GM21576 (cell line): Measurements from ENCODE around the gene PALLD.
"Not testable (repeated sequence)": the region's sequence is repeated elsewhere in the genome, so short reads cannot be mapped to it uniquely, and the experiment has no call there.

Source experiments
- ATAC-seq: cut with Tn5 transposase; IDR thresholded peaks from one replicate; pipeline ENCODE4 v1.9.1; 2021; ENCODE audit warnings: mild to moderate bottlenecking, moderate library complexity; ENCODE audit not compliant: unreplicated experiment

The PALLD gene

DNA sequence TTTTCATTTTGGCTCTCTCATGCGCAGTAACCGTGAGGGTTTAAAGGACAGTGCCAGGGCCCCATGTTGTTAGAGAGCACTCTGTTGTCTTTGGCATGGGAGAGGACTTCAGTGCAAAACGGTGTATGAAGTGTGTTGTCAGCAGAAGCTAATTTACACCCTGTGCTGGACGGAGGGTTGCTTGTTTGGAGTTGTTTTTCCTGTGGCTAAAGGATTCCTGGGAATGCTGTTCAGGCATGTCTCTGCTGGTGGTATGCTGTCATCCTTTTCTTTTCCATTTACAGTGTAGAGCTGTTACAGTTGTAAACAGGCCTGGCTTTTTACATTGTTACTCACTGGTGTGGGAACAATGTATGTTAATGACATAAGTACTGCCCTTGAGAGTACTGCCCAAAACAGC is 306.9 kb downstream of the PALLD start:
- no peak for ATAC-seq

DNA sequence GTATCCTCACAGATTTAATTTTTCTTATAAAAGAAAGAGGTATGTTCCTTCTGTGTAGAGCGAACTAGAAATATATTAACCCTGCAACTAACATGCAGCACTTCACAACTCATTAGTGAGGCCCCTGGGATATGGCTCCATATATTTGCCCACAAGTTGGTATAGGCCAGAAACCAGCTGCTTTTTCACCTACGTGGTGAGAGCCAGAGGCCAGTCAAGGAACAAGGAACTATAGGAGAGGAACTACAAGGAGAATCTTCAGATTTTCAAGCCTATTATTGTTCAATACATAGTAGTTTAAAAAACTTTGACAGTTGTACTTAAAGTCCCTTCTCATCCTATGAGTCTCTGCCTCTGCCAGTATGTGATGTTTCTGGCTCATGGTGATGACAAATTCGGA is 307.3 kb downstream of the PALLD start:
- ATAC-seq = no peak

DNA sequence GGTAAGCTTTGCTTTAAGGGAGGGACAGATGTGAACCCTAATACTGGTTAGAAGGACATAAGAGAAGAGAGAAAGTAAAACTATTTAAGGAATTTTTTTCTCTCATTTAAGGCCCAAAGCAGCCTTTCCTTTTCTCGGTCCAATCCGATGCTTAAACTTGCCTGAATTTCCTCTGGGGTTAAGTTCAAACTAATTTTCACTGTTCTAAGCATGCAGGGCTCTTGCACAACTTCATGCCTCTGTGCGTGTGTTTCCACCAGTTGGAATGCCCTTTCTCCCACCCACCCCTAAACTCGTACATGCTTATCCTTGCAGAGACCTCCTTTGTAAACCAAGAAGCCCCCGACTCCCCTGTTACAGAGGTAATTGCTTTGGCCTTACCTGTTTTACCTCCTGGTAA is 308.5 kb downstream of the PALLD start:
- ATAC-seq = no peak

DNA sequence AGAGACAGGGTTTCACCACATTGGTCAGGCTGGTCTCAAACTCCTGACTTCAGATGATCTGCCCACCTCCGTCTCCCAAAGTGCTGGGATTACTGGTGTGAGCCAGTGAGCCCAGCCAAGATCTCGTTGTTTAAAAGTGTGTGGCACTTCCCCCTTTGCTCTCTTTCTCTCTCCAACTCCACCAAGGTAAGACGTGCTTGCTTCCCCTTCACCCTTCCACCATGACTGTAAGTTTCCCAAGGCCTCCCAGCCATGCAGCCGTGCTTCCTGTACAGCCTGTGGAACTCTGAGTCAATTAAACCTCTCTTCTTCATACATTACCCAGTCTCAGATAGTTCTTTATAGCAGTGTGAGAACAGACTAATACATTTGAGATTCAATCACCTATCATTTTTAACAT is 309.4 kb downstream of the PALLD start:
- not testable (repeated sequence) for ATAC-seq

DNA sequence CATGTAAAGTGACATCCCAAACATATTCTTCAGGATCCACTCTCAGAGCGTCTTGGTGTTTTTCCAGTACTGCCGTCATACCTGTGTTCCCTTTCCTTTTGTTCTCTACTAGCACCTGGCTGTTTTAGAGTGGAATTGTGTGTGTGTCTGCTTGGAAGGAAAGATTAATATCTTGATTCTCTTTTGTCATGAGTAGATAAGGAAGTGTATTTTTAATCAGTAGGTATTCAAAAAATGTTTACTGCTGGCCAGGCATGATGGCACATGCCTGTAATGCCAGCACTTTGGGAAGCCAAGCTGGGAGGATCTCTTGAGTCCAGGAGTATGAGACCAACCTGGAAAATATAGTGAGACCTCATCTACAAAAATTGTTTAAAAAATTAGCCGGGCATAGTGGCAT is 314.4 kb downstream of the PALLD start:
- no peak for ATAC-seq

DNA sequence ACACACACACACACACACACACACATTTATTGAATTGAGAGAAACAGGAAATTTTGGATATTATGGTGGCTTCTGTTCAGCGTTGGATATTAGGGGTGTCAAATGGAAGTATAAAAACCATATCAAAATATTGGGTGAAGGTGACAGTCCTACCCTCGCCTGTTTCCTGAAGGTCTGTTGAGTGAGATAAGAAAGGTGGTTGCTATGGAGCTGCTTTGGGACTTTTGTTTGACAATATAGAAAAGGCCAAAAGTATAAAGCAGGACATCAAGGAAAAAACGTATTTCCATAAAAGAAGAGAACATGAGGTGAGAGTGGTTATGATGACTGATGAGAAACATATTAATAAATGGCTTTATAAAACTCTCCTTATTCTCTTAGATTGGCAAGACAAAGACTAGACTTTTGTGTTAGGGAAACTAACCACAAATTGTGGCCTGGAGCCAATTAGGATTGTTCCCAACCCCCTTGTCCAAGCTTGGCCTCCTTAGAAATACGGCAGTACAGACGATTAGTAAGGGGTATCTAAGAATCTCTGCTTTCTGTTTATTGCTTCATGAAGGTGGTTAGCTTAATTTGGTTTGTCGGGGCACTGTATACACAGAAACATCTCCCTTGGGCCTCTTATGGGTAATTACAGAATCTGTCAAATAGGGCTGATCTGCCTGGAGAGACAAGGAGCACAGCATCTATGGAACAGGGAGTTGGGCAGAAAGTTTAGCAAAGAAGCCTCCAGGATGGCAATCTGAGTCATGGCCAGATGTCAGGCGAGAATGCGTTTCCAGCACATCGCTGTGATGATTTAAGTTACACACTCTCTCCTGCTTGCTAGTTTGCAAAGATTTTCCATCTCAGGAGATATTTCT is 315.2 kb downstream of the PALLD start:
- ATAC-seq = no peak

DNA sequence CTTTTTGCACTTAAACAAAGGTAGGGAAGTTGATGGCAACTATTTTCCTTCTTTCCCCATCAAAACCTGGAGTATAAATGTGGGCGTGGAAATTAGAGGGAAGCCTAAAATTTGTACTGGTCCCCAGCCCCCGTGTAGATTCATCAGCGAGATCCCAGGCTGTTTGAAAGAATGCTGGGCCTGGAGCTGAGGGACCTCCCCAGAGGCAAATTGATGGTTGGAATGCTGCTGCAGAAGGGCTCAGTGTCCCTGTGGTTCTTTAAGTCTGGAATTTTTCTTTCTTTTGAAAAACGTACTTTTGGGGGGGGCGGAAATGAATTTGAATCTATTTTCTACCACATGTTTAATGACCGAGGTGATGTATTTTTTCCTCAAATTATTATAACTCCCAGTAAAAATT is 316.0 kb downstream of the PALLD start:
- ATAC-seq = no peak

DNA sequence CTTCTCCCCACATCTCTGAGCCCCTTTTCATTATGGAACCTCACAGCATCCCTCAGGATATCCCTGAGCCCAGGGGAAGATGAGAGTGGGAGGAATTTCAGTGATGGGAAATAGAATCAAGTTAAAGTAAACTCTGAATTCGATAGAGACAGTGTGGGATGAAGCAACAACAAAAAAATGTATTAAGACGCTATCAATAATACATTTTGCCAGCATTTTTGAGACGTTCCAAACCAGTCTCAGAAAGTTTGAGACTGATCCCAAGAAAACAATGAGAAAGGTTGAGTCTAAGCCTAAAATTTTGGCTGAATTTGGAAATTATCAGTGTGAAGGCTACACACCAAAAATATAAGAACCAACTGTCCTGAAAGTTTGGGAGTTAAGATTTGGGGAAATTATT is 317.0 kb downstream of the PALLD start:
- ATAC-seq = no peak

DNA sequence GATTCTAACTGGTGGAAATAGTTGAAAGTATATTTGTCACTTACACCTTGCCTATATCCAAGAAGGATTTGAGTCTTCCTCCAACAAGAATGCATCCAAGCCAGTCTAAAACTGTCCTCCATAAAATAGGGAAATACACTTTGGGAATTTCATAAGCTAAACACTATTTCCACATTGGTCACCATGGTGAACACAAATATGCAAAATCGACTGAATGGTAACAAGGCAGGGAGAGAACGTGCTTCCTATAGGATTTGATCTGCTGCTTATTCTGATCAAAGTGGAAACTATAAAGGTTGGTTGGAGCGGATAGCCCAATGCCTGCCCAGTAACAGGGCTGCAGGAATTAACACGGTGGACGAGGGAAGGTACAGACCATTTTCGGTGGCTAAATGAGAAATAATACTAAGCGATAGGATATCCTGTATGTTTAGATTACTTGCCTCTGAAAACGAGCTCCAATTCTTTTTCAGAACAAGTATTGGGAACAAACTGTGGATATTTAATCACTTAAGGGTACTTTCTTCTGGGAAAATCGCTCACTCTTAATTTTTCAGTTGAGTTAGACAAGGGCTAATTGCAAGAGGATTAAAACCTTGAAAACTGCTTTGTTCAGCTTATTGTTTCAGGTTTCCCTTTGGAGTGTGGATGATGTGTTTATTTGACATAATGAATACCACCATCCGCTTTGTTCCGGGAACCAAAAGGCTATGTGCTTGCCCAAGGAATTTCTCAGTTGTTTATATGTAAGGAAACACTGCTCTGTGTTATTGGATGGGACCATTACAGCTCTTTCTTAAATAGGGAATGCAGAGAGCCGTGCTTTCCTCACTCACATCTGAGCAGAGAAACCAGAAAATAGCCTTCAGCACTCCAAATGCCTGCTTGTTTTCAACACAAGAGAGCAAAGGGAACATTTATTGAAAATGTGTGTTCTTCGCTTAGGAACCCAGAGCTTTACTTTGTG is 318.8 kb downstream of the PALLD start:
- ATAC-seq = no peak

DNA sequence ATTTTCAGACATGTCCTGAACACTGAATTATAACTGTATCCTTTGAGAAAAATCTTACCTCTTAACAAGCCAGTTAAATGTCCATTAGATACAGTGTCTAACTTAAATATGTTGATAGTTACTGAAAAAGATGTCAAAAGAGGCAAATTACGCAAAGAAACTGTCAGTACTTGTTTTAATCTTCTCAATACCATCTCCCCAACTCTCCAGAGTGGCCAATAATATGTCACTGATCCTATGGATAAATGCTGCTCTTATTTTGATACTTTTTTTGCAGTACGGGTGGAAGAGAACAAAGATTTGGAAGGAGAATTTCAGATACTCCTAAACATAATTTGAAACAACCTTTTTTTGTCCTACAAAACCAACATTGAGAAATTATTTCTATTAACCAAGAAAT is 320.5 kb downstream of the PALLD start:
- ATAC-seq = no peak

DNA sequence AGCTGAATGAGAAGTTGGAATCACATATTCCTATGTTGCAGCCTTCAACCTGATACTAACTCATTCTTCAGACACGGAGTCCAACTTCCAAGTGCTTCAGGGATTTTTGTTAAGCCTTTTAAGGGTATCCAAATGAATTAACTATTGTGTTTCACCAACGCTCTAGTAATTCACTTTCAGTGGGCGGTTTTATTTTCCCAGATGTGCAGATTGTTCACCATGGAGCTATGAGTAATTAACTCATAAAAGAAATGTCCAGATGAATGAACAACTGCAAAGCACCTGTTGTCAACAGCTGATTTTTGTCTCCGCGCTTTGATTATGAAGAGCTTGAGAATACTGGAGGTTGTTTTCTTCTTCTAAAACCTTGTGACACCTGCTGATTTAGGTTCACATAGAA is 325.6 kb downstream of the PALLD start:
- ATAC-seq = no peak

DNA sequence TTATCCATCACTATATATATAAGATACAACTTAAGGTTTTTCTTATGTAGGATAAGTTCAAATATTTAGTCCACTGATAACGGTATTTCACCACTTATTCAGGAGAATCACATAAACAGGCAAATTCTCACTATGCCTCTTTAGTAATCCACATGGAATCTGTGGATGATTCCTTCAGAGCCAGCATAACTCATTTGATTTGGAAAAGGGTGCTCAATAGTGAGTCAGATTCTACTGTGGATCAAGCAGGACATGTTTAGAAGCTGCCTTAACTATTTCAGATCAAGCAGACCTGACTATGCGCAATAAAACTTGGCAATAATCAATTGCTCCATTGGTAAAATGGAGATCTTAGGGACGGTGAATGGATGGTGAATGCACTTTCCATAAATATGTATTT is 329.1 kb downstream of the PALLD start:
- no peak for ATAC-seq

DNA sequence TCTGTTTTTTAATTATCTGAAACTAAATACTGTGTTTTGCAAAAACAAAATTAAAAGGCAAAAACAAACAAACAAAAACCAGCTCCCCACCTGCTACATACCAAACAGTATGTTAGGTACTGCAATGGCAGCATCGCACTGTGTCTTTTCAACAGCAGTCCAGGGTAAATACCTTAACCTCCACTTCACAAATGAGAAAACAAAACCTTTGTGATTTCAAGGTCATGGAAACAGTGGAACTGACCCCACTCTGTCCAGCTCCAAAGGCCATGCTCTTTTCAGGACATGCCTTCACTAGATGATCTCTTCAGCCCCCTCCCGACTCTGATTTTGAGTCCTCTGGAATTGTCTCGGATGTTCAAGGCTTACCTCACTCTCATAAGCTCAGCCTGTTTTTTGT is 329.8 kb downstream of the PALLD start:
- no peak for ATAC-seq

DNA sequence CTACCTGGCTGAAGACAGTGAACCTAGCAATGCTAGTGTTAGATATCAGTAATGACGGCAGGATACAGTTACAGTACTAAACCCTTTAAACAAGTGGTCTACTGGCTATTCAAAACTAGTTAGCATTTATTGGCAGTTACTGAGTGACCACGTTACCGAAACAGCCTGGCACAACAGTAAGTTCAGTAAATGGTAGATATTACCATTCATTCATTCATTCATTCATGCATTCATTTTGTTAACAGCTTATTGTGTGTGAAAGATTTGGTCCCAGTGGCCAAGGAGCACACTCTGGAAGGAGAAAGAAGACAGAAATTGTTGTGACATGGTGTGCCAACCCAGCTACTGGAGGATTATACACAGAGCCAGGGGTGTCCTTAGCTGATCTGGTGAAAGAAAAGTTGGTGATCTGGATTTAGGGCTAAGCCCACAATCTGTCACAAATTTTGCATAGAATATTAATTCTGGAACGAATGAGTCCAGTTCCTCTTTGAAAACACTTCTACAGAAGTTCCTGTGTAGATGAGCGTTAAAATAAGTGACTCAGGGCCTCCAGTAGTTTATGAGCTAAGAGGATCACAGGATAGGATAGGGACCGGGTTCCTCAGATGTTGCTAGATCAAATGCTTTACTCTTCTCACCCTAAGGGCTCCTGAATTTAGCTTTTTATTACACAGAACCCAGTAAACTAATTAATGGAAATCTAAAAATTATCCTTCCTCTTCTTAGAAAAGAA is 334.1 kb downstream of the PALLD start:
- ATAC-seq = no peak

DNA sequence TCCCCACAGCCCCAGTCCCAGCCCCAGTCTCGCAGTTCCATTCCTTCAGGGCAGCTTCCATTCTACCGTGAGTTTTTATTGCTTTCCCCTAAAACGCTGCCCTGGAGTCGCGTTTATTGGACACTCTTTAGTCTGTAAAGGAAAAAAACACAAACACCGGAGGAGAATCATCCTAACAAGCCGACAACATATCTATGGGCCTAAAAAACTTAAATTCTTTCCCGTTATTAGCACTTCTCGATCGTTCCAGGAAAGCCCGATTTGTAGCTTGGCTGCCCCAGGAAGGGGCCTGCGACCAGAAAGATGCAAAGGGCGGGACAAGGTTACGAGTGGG is 334.7 kb downstream of the PALLD start:
- ATAC-seq = peak; percentile 4

DNA sequence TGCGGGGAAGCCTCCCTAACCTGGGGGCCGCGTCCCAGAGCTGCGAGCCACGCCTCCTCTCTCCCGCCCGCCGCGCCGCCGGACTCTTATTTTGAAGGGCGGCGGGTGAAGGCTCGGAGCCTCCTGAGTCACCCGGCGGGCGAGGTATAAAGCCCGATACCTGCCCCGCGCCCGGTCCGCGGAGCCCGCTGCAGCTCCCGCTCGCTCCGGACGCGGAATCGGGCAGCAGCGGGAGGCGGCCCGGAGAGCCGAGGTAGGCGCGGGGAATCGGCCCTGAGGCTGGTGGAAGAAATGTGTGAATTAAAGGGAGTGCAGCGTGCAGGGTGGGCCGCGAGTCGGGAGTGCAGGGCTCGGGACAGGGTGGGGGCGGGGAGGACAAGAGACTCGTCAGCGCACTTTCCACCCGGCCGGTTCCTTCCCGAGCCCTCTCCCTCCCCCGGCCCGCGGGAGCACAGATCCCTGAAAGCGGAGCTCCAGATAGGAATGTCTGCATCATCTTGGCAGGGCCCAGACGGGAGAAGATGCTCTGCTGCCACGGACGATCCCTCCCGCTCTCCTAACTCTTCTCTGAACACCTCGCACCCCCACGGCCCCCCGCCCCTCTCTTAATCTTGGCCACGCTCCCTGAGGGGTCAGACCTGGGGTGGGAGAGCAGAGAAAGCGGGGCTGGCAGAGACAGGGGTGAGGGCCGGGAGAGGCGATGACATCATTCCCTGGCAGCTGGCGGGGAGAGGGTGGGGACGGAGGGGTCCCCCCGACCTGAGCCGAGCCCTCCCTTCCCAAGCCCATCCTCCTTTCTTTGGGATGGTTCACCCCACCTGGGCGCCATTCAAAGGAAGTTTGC is 335.3 kb downstream of the PALLD start:
- ATAC-seq = peak; percentile 88

DNA sequence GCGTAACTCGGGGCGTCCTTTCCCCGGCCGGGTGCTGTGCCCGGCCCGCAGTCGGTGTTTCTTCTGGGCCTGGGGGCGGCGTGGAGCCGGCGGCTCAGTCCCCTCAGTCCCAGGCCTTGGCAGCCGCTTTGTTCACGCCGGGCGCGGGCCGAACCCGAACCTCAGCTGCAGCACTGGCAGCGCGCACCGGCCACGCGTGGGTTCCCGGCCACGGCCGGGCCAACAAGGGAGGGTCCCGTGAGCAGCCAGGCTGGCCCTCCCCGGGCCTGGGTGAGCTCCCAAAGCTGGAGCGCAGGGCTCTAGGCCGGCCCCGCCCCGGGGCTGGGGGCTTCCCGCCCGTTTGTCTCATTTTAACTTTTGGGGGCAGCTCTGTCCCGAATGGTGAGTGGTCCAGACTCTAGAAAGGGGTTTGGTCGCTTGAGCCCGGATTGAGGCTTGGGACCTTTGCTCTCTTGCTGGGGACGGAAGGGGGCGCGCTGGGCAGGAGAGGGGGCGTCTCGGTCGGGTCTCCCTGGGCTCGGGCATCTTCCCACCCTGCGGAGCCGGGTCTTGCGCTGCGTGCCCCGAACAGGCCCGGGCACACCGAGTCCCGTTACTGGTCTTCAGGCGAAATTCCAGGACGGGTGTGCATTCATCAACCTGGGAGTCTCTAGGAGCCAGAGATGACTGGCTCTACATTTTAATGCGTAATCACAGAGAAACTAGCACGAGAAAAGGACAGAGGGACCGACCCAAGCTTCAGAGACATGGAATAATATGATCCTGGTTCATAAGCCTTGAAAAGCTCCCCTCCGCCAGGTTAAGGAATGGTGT is 336.1 kb downstream of the PALLD start:
- no peak for ATAC-seq

DNA sequence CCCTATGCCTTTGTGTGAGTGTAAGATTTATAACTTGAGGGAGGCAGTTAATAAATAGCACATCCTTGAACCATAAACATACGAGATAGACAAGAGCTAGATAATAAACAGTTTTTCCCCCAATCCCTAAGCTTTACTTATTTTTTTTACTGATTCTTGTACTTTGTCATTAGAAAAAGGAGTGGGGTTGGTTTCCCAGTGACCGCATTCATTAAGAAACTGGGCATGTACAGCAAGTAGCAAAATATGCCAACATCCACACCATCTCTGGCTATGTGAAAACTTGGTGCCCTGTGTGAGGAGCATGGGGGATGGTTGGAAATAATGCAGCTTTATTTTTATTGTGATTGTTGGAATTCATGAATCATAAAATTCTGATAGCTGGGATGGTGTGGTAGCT is 337.0 kb downstream of the PALLD start:
- no peak for ATAC-seq

DNA sequence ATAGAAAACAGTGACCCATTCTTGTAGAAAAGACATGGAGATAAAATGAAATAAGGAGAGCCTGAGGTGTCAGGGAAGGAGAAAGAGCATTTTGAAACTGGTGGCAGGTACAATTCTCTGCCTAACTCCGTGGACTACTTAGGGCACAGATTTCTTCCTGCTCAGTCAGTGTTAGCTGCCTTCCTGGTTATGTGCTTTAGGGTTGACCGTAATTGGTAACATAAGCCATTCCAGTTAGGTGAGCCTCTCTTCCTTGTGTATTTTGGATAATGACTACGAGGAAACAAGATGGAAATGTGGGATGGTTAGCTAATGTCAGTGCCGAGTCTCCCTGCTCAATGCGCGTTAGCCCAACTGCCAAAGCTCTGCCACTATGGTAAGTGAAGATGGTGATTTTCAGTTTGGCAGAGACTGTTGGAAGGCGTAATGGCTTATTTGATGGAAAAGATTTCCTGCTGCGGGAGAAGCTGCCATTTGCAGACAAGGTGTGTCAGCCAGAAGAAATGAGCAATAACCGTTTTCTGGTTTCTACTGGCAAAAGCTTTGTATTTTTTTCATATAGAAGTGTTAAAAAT is 339.1 kb downstream of the PALLD start:
- ATAC-seq = no peak
